H9 (cell line): Measurements from ENCODE around the gene RSPO1. TPM values are rescaled to one million over a fixed set of nuclear protein-coding genes. Genes with fewer than 3 reads are reported as not detected.

Experiments used
- DNase-seq: peaks from one replicate; pipeline ENCODE4 v3.0.0-alpha.2; 2017
- H2AFZ ChIP-seq: one replicate; pipeline ENCODE4 v1.6.1; 2013; ENCODE audit warnings: mild to moderate bottlenecking, low read length, control low read depth, moderate library complexity
- H2AK5ac ChIP-seq: 2 replicates; pipeline ENCODE4 v1.6.1; 2013; ENCODE audit warnings: low read length, control low read depth, mixed read lengths; ENCODE audit not compliant: insufficient read length
- H2BK120ac ChIP-seq: one replicate; pipeline ENCODE4 v1.6.1; 2013; ENCODE audit warnings: low read depth, mild to moderate bottlenecking, low read length, control low read depth, inconsistent platforms; ENCODE audit not compliant: poor library complexity, severe bottlenecking
- H2BK12ac ChIP-seq: 2 replicates; pipeline ENCODE4 v1.6.1; 2013; ENCODE audit warnings: low read length, control low read depth, mixed read lengths, low read depth; ENCODE audit not compliant: insufficient read length
- H2BK15ac ChIP-seq: 2 replicates; pipeline ENCODE4 v1.6.1; 2013; ENCODE audit warnings: low read depth, low read length, control low read depth
- H2BK20ac ChIP-seq: one replicate; pipeline ENCODE4 v1.6.1; 2013; ENCODE audit warnings: low read depth, mild to moderate bottlenecking, low read length, control low read depth, inconsistent platforms; ENCODE audit not compliant: poor library complexity, severe bottlenecking
- H2BK5ac ChIP-seq: 2 replicates; pipeline ENCODE4 v1.6.1; 2013; ENCODE audit warnings: low read length, control low read depth, mixed read lengths; ENCODE audit not compliant: insufficient read length
- H3K14ac ChIP-seq: 2 replicates; pipeline ENCODE4 v1.6.1; 2013; ENCODE audit warnings: low read length, control low read depth; ENCODE audit not compliant: insufficient read depth
- H3K18ac ChIP-seq: 2 replicates; pipeline ENCODE4 v1.6.1; 2013; ENCODE audit warnings: low read depth, mild to moderate bottlenecking, mixed read lengths, low read length, control low read depth; ENCODE audit not compliant: insufficient read length
- H3K23ac ChIP-seq: 2 replicates; pipeline ENCODE4 v1.6.1; 2013; ENCODE audit warnings: low read length, control low read depth, mixed read lengths, low read depth; ENCODE audit not compliant: insufficient read length
- H3K23me2 ChIP-seq: 2 replicates; pipeline ENCODE4 v1.6.1; 2013; ENCODE audit warnings: low read depth, mild to moderate bottlenecking, mixed read lengths, low read length, control low read depth; ENCODE audit not compliant: insufficient read length, poor library complexity, severe bottlenecking
- H3K27ac ChIP-seq: 2 replicates; pipeline ENCODE4 v1.5.1; 2013; ENCODE audit warnings: low read length, control low read depth, mixed read lengths, low read depth; ENCODE audit not compliant: insufficient read length
- H3K27me3 ChIP-seq: 2 replicates; pipeline ENCODE4 v1.6.1; 2013; ENCODE audit warnings: low read length, control low read depth, inconsistent platforms; ENCODE audit not compliant: insufficient read depth
- H3K4ac ChIP-seq: 2 replicates; pipeline ENCODE4 v1.6.1; 2013; ENCODE audit warnings: low read depth, mild to moderate bottlenecking, control low read depth, inconsistent platforms, low read length, moderate library complexity
- H3K4me1 ChIP-seq: 2 replicates; pipeline ENCODE4 v1.6.1; 2013; ENCODE audit warnings: low read length, control low read depth, inconsistent platforms; ENCODE audit not compliant: insufficient read depth
- H3K4me2 ChIP-seq: 2 replicates; pipeline ENCODE4 v1.6.1; 2013; ENCODE audit warnings: low read length, control low read depth, mixed read lengths; ENCODE audit not compliant: insufficient read length, insufficient read depth
- H3K56ac ChIP-seq: 2 replicates; pipeline ENCODE4 v1.6.1; 2013; ENCODE audit warnings: low read depth, mild to moderate bottlenecking, mixed read lengths, low read length, control low read depth; ENCODE audit not compliant: insufficient read length
- H3K79me1 ChIP-seq: 2 replicates; pipeline ENCODE4 v1.6.1; 2013; ENCODE audit warnings: low read depth, mild to moderate bottlenecking, moderate library complexity, low read length, control low read depth, inconsistent platforms; ENCODE audit not compliant: insufficient read depth, poor library complexity, severe bottlenecking
- H3K79me2 ChIP-seq: 2 replicates; pipeline ENCODE4 v1.6.1; 2013; ENCODE audit warnings: low read length, control low read depth, inconsistent platforms; ENCODE audit not compliant: insufficient read depth
- H3K9ac ChIP-seq: 2 replicates; pipeline ENCODE4 v1.6.1; 2013; ENCODE audit warnings: low read length, control low read depth, mixed read lengths; ENCODE audit not compliant: insufficient read length; ENCODE audit errors: extremely low read depth
- H3K9me3 ChIP-seq: one replicate; pipeline ENCODE4 v1.6.1; 2013; ENCODE audit warnings: low read depth, low read length, inconsistent platforms; ENCODE audit not compliant: control insufficient read depth
- H3T11ph ChIP-seq: one replicate; pipeline ENCODE4 v1.6.1; 2013; ENCODE audit warnings: mild to moderate bottlenecking, low read length, control low read depth, inconsistent platforms
- H4K20me1 ChIP-seq: one replicate; pipeline ENCODE4 v1.6.1; 2013; ENCODE audit not compliant: control insufficient read depth, insufficient read length, insufficient read depth
- H4K5ac ChIP-seq: 2 replicates; pipeline ENCODE4 v1.6.1; 2013; ENCODE audit warnings: low read depth, mild to moderate bottlenecking, mixed read lengths, low read length, control low read depth; ENCODE audit not compliant: insufficient read length
- H4K8ac ChIP-seq: replicated peaks from 2 replicates; pipeline ENCODE4 v1.6.1; 2013; ENCODE audit warnings: low read length, control low read depth, mixed read lengths, low read depth; ENCODE audit not compliant: insufficient read length
- H4K91ac ChIP-seq: 2 replicates; pipeline ENCODE4 v1.6.1; 2013; ENCODE audit warnings: low read depth, mild to moderate bottlenecking, moderate library complexity, mixed read lengths, low read length, control low read depth; ENCODE audit not compliant: insufficient read length
- H3K27ac Mint-ChIP-seq, 3 experiments: 2 replicates in 2 of 3; 3 replicates in 1 of 3; pipeline ENCODE4 v1.8.0; 2020 to 2021; ENCODE audit warnings: mixed read lengths in 3 of 3, mild to moderate bottlenecking in 1 of 3, moderate library complexity in 1 of 3
- H3K27me3 Mint-ChIP-seq: 2 replicates; pipeline ENCODE4 v1.8.0; 2021; ENCODE audit warnings: low read depth, mild to moderate bottlenecking, moderate library complexity, mixed read lengths
- H3K36me3 Mint-ChIP-seq, 3 experiments: 2 replicates in 2 of 3; 3 replicates in 1 of 3; pipeline ENCODE4 v1.8.0; 2020 to 2021; ENCODE audit warnings: low read depth in 3 of 3, mixed read lengths in 3 of 3; ENCODE audit not compliant: insufficient read depth in 1 of 3
- H3K4me1 Mint-ChIP-seq, 2 experiments: 2 replicates each; pipeline ENCODE4 v1.8.0; 2020; ENCODE audit warnings: mixed read lengths in 2 of 2
- H3K4me3 Mint-ChIP-seq, 2 experiments: 2 replicates in 1 of 2; 3 replicates in 1 of 2; pipeline ENCODE4 v1.8.0; 2020 to 2021; ENCODE audit warnings: mild to moderate bottlenecking in 2 of 2, mixed read lengths in 2 of 2, moderate library complexity in 1 of 2
- H3K9me3 Mint-ChIP-seq, 2 experiments: 2 replicates in 1 of 2; 3 replicates in 1 of 2; pipeline ENCODE4 v1.8.0; 2020; ENCODE audit warnings: mild to moderate bottlenecking in 2 of 2, mixed read lengths in 2 of 2, moderate library complexity in 1 of 2
- WGBS: extraction: QIAGEN DNeasy Blood & Tissue Kit; methylation state at CpG from one replicate; pipeline ENCODE4 v1.1.7; 2013; ENCODE audit warnings: missing lambda C conversion rate, low lambda C conversion rate, mixed read lengths; ENCODE audit not compliant: insufficient read length; ENCODE audit errors: extremely low coverage; 5-methylcytosine and 5-hydroxymethylcytosine counted together
- total RNA-seq: library from RNA; stranded (reverse); gene quantifications from 2 replicates; pipeline ENCODE4 v1.2.1, GENCODE V29; 2021
- TF ChIP-seq, protein P1 (sequence below): fragments of 200-600 bp; sonication (generic); conservative IDR thresholded peaks from 3 replicates; pipeline ENCODE4 v1.8.0; 2021; ENCODE audit warnings: antibody characterized with exemption, mild to moderate bottlenecking

Gene RSPO1
- total RNA-seq, 1 experiment from 2014 or later = 0.35 TPM

DNA sequence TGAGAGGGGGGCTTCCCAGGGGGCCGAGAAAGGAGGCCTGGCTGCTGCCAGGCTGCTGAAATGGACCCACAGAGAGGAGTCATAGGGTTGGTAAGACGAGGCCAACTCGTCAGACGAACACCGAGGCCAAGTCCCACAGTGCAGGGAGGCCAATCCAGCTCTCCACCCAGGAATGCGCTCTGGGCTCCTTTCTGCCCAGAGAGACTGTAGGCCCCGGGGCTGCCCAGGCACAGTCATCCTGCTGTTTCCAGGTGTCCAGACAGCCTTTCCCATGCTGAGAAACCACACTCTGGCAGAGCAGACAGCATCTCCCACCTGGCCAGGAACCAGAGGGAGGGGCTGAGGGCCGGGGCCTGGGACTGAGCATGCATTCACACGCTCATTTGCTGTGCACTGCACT, 26.7 kb upstream of the RSPO1 start:
- Histone ChIP-seq H3K27ac (no peak overlapping the region), H4K8ac (no peak overlapping the region), H3K23ac (no peak overlapping the region), H4K91ac (no peak overlapping the region), H3K4me2 (no peak overlapping the region), H2AK5ac (no peak overlapping the region), H3K9me3 (no peaks in the 10 kb centered on the region), H4K5ac (no peak overlapping the region), H3K14ac (no peak overlapping the region), H3K27me3 (no peaks in the 10 kb centered on the region), H3T11ph (no peak overlapping the region), H2BK15ac (no peak overlapping the region), H3K56ac (no peak overlapping the region), H2BK5ac (no peak overlapping the region), H3K23me2 (peaks cover 3% of the 10 kb centered on the region), H3K4ac (no peak overlapping the region), H2BK120ac (no peak overlapping the region), H3K79me1 (no peaks in the 10 kb centered on the region), H2AFZ (no peak overlapping the region), H2BK20ac (no peak overlapping the region), H3K18ac (no peak overlapping the region), H4K20me1 (no peaks in the 10 kb centered on the region), H3K4me1 (no peaks in the 10 kb centered on the region), H3K79me2 (no peaks in the 10 kb centered on the region), H2BK12ac (no peak overlapping the region), H3K9ac (no peak overlapping the region)
- Mint-ChIP-seq H3K4me3 (no peak overlapping the region), H3K4me1 (peaks cover 17 to 42% of the 10 kb centered on the region in 2 experiments), H3K27me3 (peaks cover 27% of the 10 kb centered on the region), H3K9me3 (no peaks in the 10 kb centered on the region; a peak in 2 of 5 replicates), H3K27ac (no peak overlapping the region), H3K36me3 (no peaks in the 10 kb centered on the region)
- no peak for DNase-seq
- WGBS = no CpG with 5 or more reads among the region's 9 CpGs
- TF ChIP-seq, protein P1, sequence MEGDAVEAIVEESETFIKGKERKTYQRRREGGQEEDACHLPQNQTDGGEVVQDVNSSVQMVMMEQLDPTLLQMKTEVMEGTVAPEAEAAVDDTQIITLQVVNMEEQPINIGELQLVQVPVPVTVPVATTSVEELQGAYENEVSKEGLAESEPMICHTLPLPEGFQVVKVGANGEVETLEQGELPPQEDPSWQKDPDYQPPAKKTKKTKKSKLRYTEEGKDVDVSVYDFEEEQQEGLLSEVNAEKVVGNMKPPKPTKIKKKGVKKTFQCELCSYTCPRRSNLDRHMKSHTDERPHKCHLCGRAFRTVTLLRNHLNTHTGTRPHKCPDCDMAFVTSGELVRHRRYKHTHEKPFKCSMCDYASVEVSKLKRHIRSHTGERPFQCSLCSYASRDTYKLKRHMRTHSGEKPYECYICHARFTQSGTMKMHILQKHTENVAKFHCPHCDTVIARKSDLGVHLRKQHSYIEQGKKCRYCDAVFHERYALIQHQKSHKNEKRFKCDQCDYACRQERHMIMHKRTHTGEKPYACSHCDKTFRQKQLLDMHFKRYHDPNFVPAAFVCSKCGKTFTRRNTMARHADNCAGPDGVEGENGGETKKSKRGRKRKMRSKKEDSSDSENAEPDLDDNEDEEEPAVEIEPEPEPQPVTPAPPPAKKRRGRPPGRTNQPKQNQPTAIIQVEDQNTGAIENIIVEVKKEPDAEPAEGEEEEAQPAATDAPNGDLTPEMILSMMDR = no peak
